GM19043 (cell line): ENCODE results near the gene NAT9.

Source experiments
- ATAC-seq: cut with Tn5 transposase; IDR thresholded peaks from one replicate; pipeline ENCODE4 v1.9.1; 2021; ENCODE audit warnings: low read depth; ENCODE audit not compliant: unreplicated experiment

The NAT9 gene

GRCh38 chr17:74806334-74806733 is 30.2 kb upstream of the NAT9 start:
- no peak for ATAC-seq

- no peak for ATAC-seq
Observed at GRCh38 chr17:74805591-74805991, 29.4 kb upstream of the NAT9 start.

- ATAC-seq: no peak
Observed at GRCh38 chr17:74804683-74805082, 28.5 kb upstream of the NAT9 start.

- ATAC-seq: no peak
Observed at GRCh38 chr17:74803971-74804370, 27.8 kb upstream of the NAT9 start.

- ATAC-seq: no peak
Observed at GRCh38 chr17:74803388-74803930, 27.3 kb upstream of the NAT9 start.

GRCh38 chr17:74801896-74802295 is 25.8 kb upstream of the NAT9 start:
- no peak for ATAC-seq

GRCh38 chr17:74800531-74800930 is 24.4 kb upstream of the NAT9 start:
- ATAC-seq: no peak

GRCh38 chr17:74799097-74799496 is 23.0 kb upstream of the NAT9 start:
- no peak for ATAC-seq

GRCh38 chr17:74798239-74798707 is 22.1 kb upstream of the NAT9 start:
- no peak for ATAC-seq

GRCh38 chr17:74797824-74798223 is 21.7 kb upstream of the NAT9 start:
- no peak for ATAC-seq

- ATAC-seq: no peak
Observed at GRCh38 chr17:74796866-74797265, 20.7 kb upstream of the NAT9 start.

GRCh38 chr17:74796211-74796610 is 20.1 kb upstream of the NAT9 start:
- ATAC-seq: no peak

- no peak for ATAC-seq
Observed at GRCh38 chr17:74795327-74796020, 19.3 kb upstream of the NAT9 start.

GRCh38 chr17:74792586-74793105 is 16.5 kb upstream of the NAT9 start:
- no peak for ATAC-seq

GRCh38 chr17:74790161-74791058 is 14.3 kb upstream of the NAT9 start:
- ATAC-seq: no peak

GRCh38 chr17:74786431-74787055 is 10.4 kb upstream of the NAT9 start:
- no peak for ATAC-seq

GRCh38 chr17:74785981-74786360 is 9.8 kb upstream of the NAT9 start:
- no peak for ATAC-seq

GRCh38 chr17:74785096-74785980 is 9.2 kb upstream of the NAT9 start:
- no peak for ATAC-seq

- ATAC-seq: no peak
Observed at GRCh38 chr17:74784125-74784810, 8.1 kb upstream of the NAT9 start.
